GM19395 (cell line): ENCODE data around the gene CCDC138.

Experiments
- ATAC-seq: cut with Tn5 transposase; IDR thresholded peaks from one replicate; pipeline ENCODE4 v1.9.1; 2021; ENCODE audit warnings: mild to moderate bottlenecking, moderate library complexity; ENCODE audit not compliant: unreplicated experiment

Gene CCDC138

GRCh38 chr2:108894766-108895165 lies 108.2 kb downstream of the CCDC138 start:
- ATAC-seq: no peak

GRCh38 chr2:108895188-108895587 lies 108.6 kb downstream of the CCDC138 start:
- no peak for ATAC-seq

DNA sequence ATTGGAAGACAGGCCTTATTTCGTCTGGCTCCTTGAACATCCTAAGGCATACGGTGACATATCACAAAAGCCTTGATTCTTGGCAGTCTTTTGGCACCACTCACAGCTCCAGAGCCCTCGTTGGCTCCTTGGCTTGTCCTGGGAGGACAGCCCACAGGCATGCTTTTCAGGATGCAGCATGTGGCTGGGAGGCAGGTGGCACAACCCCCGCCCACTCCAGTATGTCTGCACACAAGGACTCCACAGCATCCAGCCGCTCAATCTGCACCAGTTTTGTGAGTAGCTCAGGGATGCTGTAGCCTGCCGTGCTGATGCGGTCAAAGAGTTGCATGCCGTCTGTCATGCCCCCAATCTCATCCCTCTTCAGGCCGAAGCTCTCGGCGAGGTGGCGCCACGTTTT lies 110.2 kb downstream of the CCDC138 start:
- ATAC-seq: no peak

DNA sequence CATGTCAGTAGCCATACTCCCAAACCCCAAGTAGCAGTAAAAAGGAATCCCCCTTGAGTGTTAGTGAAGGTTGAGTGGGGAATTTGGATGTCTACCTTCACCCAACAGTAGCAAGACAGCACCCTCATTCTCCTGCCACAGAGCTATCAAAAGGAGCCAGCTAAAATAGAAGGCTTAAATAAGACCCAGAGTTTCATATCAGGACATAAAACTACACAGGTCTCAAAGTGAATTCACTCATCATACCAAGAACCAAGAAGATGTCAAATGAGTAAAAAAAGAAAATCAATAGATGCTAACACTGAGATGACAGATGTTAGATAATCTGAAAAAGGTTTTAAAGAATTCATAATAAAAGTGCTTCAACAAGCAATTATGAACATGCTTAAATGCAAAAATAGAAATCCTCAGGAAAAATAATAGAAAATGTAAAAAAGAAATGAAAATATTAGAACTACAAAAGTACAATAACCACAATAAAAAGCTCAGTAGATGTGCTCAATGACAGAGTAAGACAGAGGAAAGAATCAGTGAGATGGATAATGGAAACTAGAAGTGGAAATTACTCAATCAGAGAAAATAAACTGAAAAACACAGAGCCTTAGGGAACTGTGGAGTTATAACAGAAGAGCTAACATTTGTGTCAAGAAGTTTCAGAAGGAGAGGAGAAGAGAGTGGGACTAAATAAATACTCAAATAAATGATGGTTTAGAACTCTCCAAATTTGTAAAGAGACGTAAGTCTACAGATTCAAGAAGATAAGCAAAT lies 111.9 kb downstream of the CCDC138 start:
- no peak for ATAC-seq

- no peak for ATAC-seq
These were observed 118.1 kb downstream of the CCDC138 start for GRCh38 chr2:108904680-108905079.

- no peak for ATAC-seq
These were observed 118.6 kb downstream of the CCDC138 start for GRCh38 chr2:108905176-108905575.

GRCh38 chr2:108905906-108906305 lies 119.3 kb downstream of the CCDC138 start:
- no peak for ATAC-seq

GRCh38 chr2:108906403-108907077 lies 120.0 kb downstream of the CCDC138 start:
- ATAC-seq: no peak

- no peak for ATAC-seq
These were observed 121.5 kb downstream of the CCDC138 start for GRCh38 chr2:108907822-108908712.

DNA sequence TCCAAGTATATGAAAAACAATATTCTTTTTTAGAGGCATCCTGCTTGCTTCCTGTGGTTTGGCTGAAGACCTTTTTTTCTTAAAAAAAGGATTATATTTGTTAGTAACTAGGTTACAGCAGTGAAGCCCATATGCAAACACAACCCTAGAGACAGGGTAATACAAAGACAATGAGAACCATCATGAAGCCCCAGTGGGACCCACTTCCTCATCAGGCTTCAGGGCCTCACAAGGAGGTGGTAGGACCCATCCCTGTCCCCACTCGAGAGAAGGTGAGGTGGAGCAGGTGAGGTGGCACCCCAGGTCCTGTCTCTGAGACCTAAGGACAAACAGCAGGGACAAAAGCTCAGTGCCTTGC lies 122.1 kb downstream of the CCDC138 start:
- ATAC-seq: no peak

- no peak for ATAC-seq
These were observed 122.8 kb downstream of the CCDC138 start for GRCh38 chr2:108909275-108909823.

GRCh38 chr2:108910011-108910431 lies 123.5 kb downstream of the CCDC138 start:
- no peak for ATAC-seq

- no peak for ATAC-seq
These were observed 124.2 kb downstream of the CCDC138 start for GRCh38 chr2:108910541-108911396.

- no peak for ATAC-seq
These were observed 124.8 kb downstream of the CCDC138 start for GRCh38 chr2:108911401-108911800.

GRCh38 chr2:108911807-108912628 lies 125.4 kb downstream of the CCDC138 start:
- ATAC-seq: no peak

DNA sequence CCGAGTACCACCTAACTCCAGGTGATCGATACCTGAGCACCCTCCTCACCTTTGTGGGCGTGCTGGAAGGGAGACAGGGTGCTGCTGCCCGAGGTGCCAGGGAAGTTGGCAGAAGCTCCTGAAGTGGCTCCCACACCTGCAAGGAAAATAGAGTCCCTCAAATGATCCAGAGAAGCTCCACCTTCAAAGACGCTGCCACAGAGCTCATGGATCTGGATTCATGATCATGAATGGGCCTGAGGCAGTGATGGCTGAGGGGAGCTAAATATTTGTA lies 126.0 kb downstream of the CCDC138 start:
- ATAC-seq: no peak

GRCh38 chr2:108916122-108916795 lies 129.7 kb downstream of the CCDC138 start:
- no peak for ATAC-seq

- ATAC-seq: no peak
These were observed 130.3 kb downstream of the CCDC138 start for GRCh38 chr2:108916796-108917421.

DNA sequence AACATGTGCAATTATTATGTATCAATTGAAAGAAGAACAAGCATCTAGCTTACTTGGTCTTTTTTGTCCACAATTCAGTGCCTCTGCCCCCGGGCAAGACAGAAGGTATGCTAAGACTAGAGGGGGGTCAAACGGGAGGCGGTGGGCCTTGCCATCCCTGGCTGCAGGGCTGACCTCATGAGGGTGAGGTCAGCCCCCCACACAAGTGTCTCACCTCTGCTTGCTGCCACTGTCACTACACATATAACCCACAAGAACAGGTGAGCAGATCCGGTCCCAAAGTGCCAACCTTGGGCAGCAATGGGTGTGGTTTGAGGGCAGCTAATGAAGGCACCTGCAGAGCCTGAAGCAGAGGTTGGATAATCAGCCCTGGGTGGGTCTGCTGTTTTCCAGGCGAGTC lies 131.0 kb downstream of the CCDC138 start:
- no peak for ATAC-seq
